ENCODE results near the gene MYO1B. TPM values are rescaled to one million over a fixed set of nuclear protein-coding genes. Genes with fewer than 3 reads are reported as not detected.

Gene MYO1B
- total RNA-seq, 4 donors from 2014 or later = 17.2 to 31.8 (median 28.8) TPM

- no peaks in the 10 kb centered on the region for H3K36me3 ChIP-seq
- WGBS = 90% methylated on average over 1 of the region's 1 CpG
- TF ChIP-seq EP300 (IDR thresholded peaks at IDR 0.05) = no peak
- TF ChIP-seq POLR2A (IDR thresholded peaks at IDR 0.05) = no peak
- TF ChIP-seq, protein P1, sequence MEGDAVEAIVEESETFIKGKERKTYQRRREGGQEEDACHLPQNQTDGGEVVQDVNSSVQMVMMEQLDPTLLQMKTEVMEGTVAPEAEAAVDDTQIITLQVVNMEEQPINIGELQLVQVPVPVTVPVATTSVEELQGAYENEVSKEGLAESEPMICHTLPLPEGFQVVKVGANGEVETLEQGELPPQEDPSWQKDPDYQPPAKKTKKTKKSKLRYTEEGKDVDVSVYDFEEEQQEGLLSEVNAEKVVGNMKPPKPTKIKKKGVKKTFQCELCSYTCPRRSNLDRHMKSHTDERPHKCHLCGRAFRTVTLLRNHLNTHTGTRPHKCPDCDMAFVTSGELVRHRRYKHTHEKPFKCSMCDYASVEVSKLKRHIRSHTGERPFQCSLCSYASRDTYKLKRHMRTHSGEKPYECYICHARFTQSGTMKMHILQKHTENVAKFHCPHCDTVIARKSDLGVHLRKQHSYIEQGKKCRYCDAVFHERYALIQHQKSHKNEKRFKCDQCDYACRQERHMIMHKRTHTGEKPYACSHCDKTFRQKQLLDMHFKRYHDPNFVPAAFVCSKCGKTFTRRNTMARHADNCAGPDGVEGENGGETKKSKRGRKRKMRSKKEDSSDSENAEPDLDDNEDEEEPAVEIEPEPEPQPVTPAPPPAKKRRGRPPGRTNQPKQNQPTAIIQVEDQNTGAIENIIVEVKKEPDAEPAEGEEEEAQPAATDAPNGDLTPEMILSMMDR (IDR thresholded peaks at IDR 0.05) = no peak
- no peak for TF ChIP-seq POLR2AphosphoS5 (IDR thresholded peaks at IDR 0.05)
- no peaks in the 10 kb centered on the region for H3K27me3 ChIP-seq
- no peak overlapping the region for H3K27ac ChIP-seq
- peaks cover 18% of the 10 kb centered on the region for H3K4me1 ChIP-seq
- DNase-seq (ENCODE audit: low spot score in 2 of 2) = no peak
- H3K9me3 ChIP-seq = no peaks in the 10 kb centered on the region
- H3K4me3 ChIP-seq = no peak overlapping the region
Observed at GRCh38 chr2:191225690-191226089, 19.5 kb upstream of the MYO1B start.

- WGBS = 76% methylated on average over 2 of the region's 2 CpGs
- TF ChIP-seq POLR2AphosphoS5 (IDR thresholded peaks at IDR 0.05) (no peak), POLR2A (IDR thresholded peaks at IDR 0.05) (no peak), EP300 (IDR thresholded peaks at IDR 0.05) (no peak)
- TF ChIP-seq, protein P1 (IDR thresholded peaks at IDR 0.05) = no peak
- H3K27me3 ChIP-seq = no peaks in the 10 kb centered on the region
- DNase-seq (ENCODE audit: low spot score in 2 of 2) = no peak
- H3K27ac ChIP-seq = no peak overlapping the region
- no peaks in the 10 kb centered on the region for H3K36me3 ChIP-seq
- H3K4me1 ChIP-seq = peaks cover 18% of the 10 kb centered on the region
- no peaks in the 10 kb centered on the region for H3K9me3 ChIP-seq
- H3K4me3 ChIP-seq = no peak overlapping the region
Observed at GRCh38 chr2:191226196-191226595, 19.0 kb upstream of the MYO1B start.

- no peak for DNase-seq (ENCODE audit: low spot score in 2 of 2)
- 86% methylated on average over 2 of the region's 2 CpGs for WGBS
- H3K27me3 ChIP-seq = no peaks in the 10 kb centered on the region
- H3K27ac ChIP-seq = peak overlapping the region; percentile 41
- no peaks in the 10 kb centered on the region for H3K36me3 ChIP-seq
- TF ChIP-seq POLR2A (IDR thresholded peaks at IDR 0.05) (no peak), POLR2AphosphoS5 (IDR thresholded peaks at IDR 0.05) (no peak), EP300 (IDR thresholded peaks at IDR 0.05) (no peak)
- TF ChIP-seq, protein P1 (IDR thresholded peaks at IDR 0.05) = no peak
- peaks cover 25% of the 10 kb centered on the region for H3K4me1 ChIP-seq
- H3K9me3 ChIP-seq = no peaks in the 10 kb centered on the region
- no peak overlapping the region for H3K4me3 ChIP-seq
Observed at GRCh38 chr2:191228333-191228732, 16.9 kb upstream of the MYO1B start.

GRCh38 chr2:191228861-191229260 is 16.3 kb upstream of the MYO1B start:
- H3K4me3 ChIP-seq = no peak overlapping the region
- 27% methylated on average over 6 of the region's 6 CpGs for WGBS
- H3K4me1 ChIP-seq = peaks cover 25% of the 10 kb centered on the region
- peak; percentile 80 to 81 for DNase-seq (ENCODE audit: low spot score in 2 of 2)
- peak overlapping the region; percentile 41 for H3K27ac ChIP-seq
- no peaks in the 10 kb centered on the region for H3K36me3 ChIP-seq
- TF ChIP-seq, protein P1 (IDR thresholded peaks at IDR 0.05) = no peak
- TF ChIP-seq POLR2AphosphoS5 (IDR thresholded peaks at IDR 0.05) = peak in 1 of 3 donors; percentile 36
- no peaks in the 10 kb centered on the region for H3K27me3 ChIP-seq
- no peaks in the 10 kb centered on the region for H3K9me3 ChIP-seq

DNA sequence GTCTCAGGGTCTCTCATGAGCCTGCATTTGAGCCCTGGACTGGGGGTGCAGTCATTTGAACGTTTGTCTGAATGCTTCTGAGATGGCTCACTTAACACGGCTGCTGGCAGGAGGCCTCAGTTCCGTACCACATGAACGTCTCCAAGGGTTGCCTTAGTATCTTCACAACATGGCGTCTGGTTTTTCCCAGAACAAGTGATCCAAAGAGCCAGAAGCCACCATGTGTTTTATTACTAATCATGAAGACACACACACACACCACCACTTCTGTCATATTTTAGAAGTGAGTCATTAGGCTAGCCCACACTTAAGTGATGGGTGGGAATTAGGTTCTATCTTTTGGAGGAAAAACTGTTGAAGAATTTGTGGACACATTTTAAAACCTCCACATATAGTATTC is 15.0 kb upstream of the MYO1B start:
- Histone ChIP-seq H3K9me3 (no peaks in the 10 kb centered on the region), H3K36me3 (no peaks in the 10 kb centered on the region), H3K27me3 (no peaks in the 10 kb centered on the region), H3K4me3 (no peak overlapping the region), H3K27ac (no peak overlapping the region), H3K4me1 (peaks cover 25% of the 10 kb centered on the region)
- TF ChIP-seq POLR2A (IDR thresholded peaks at IDR 0.05) (no peak), EP300 (IDR thresholded peaks at IDR 0.05) (no peak), POLR2AphosphoS5 (IDR thresholded peaks at IDR 0.05) (no peak)
- TF ChIP-seq, protein P1 (IDR thresholded peaks at IDR 0.05) = no peak
- DNase-seq (ENCODE audit: low spot score in 2 of 2) = no peak
- WGBS = 81% methylated on average over 5 of the region's 5 CpGs
